Neuronal stem cell (in vitro differentiated cells): ENCODE results near the gene PLOD2.

Source experiments
- DNase-seq: peaks from one replicate; pipeline ENCODE4 v3.0.0-alpha.2; 2013; ENCODE audit warnings: low spot score
- H2AFZ ChIP-seq: one replicate; pipeline ENCODE4 v1.6.1; 2013; ENCODE audit warnings: mild to moderate bottlenecking, low read length, inconsistent platforms
- H2AK5ac ChIP-seq: 2 replicates; pipeline ENCODE4 v1.6.1; 2013; ENCODE audit warnings: low read depth, mild to moderate bottlenecking, inconsistent platforms, low read length, moderate library complexity, mixed read lengths
- H2BK120ac ChIP-seq: 2 replicates; pipeline ENCODE4 v1.6.1; 2013; ENCODE audit warnings: low read depth, mild to moderate bottlenecking, inconsistent platforms, low read length, moderate library complexity, mixed read lengths
- H2BK12ac ChIP-seq: one replicate; pipeline ENCODE4 v1.6.1; 2013; ENCODE audit warnings: low read length, inconsistent platforms
- H2BK15ac ChIP-seq: 2 replicates; pipeline ENCODE4 v1.6.1; 2013; ENCODE audit warnings: mild to moderate bottlenecking, low read length, inconsistent platforms, mixed read lengths
- H2BK5ac ChIP-seq: one replicate; pipeline ENCODE4 v1.6.1; 2013; ENCODE audit warnings: inconsistent platforms, mild to moderate bottlenecking, low read length, moderate library complexity
- H3K14ac ChIP-seq: one replicate; pipeline ENCODE4 v1.6.1; 2013; ENCODE audit warnings: low read length, inconsistent platforms
- H3K18ac ChIP-seq: 2 replicates; pipeline ENCODE4 v1.6.1; 2013; ENCODE audit warnings: low read length, inconsistent platforms
- H3K23ac ChIP-seq: 2 replicates; pipeline ENCODE4 v1.6.1; 2013; ENCODE audit warnings: low read depth, mild to moderate bottlenecking, mixed read lengths, low read length, inconsistent platforms; ENCODE audit not compliant: poor library complexity
- H3K27ac ChIP-seq: replicated peaks from 3 replicates; pipeline ENCODE4 v1.5.1; 2013; ENCODE audit warnings: low read length, inconsistent platforms
- H3K27me3 ChIP-seq, 3 experiments: 2 replicates each; pipeline ENCODE4 v1.6.1; 2013; ENCODE audit warnings: low read length in 3 of 3, mild to moderate bottlenecking in 2 of 3, inconsistent platforms in 1 of 3, low read depth in 1 of 3, mixed read lengths in 1 of 3, moderate library complexity in 1 of 3; ENCODE audit not compliant: control insufficient read depth in 3 of 3, insufficient read depth in 3 of 3
- H3K36me3 ChIP-seq, 2 donors: replicated peaks in 1 of 2; 2 replicates each; pipeline ENCODE4 v1.6.1; 2013; ENCODE audit warnings: low read length in 2 of 2; ENCODE audit not compliant: control insufficient read depth in 2 of 2, insufficient read depth in 2 of 2
- H3K4ac ChIP-seq: 2 replicates; pipeline ENCODE4 v1.6.1; 2013; ENCODE audit warnings: inconsistent platforms, mild to moderate bottlenecking, low read length, moderate library complexity
- H3K4me1 ChIP-seq, 2 donors: 1 replicate in 1 of 2; 2 replicates in 1 of 2; pipeline ENCODE4 v1.6.1; 2013; ENCODE audit warnings: low read length in 2 of 2, low read depth in 1 of 2; ENCODE audit not compliant: control insufficient read depth in 2 of 2, insufficient read depth in 1 of 2
- H3K4me2 ChIP-seq: one replicate; pipeline ENCODE4 v1.6.1; 2013; ENCODE audit warnings: mild to moderate bottlenecking, low read length, inconsistent platforms; ENCODE audit not compliant: insufficient read depth, poor library complexity, severe bottlenecking
- H3K4me3 ChIP-seq, 2 donors: 2 replicates each; pipeline ENCODE4 v1.5.1; 2013; ENCODE audit warnings: low read length in 2 of 2, mild to moderate bottlenecking in 2 of 2, inconsistent platforms in 1 of 2, moderate library complexity in 1 of 2
- H3K79me1 ChIP-seq: one replicate; pipeline ENCODE4 v1.6.1; 2013; ENCODE audit warnings: low read depth, mild to moderate bottlenecking, inconsistent platforms, low read length, moderate library complexity
- H3K9ac ChIP-seq: one replicate; pipeline ENCODE4 v1.6.1; 2013; ENCODE audit warnings: mild to moderate bottlenecking, low read depth, low read length, inconsistent platforms; ENCODE audit not compliant: poor library complexity
- H3K9me3 ChIP-seq, 2 donors: replicated peaks in 1 of 2; 2 replicates each; pipeline versions ENCODE3 to v1.6.1; 2013; ENCODE audit warnings: low read length in 2 of 2, mild to moderate bottlenecking in 2 of 2, inconsistent platforms in 1 of 2, low read depth in 1 of 2, mixed read lengths in 1 of 2, moderate library complexity in 1 of 2; ENCODE audit not compliant: control insufficient read depth in 2 of 2, insufficient read depth in 1 of 2
- H4K8ac ChIP-seq: one replicate; pipeline ENCODE4 v1.6.1; 2013; ENCODE audit warnings: low read depth, mild to moderate bottlenecking, inconsistent platforms, low read length, moderate library complexity
- H4K91ac ChIP-seq: one replicate; pipeline ENCODE4 v1.6.1; 2013; ENCODE audit warnings: low read length, low read depth, mild to moderate bottlenecking, inconsistent platforms; ENCODE audit not compliant: poor library complexity
- WGBS, 2 donors: extraction: QIAGEN DNeasy Blood & Tissue Kit; methylation state at CpG; one replicate each; pipeline ENCODE4 v1.1.7; 2013; ENCODE audit warnings: missing lambda C conversion rate in 2 of 2, mixed read lengths in 1 of 2; ENCODE audit not compliant: insufficient read length in 2 of 2, insufficient replicate concordance in 1 of 2; ENCODE audit errors: extremely low coverage in 2 of 2; 5-methylcytosine and 5-hydroxymethylcytosine counted together

Gene PLOD2

DNA sequence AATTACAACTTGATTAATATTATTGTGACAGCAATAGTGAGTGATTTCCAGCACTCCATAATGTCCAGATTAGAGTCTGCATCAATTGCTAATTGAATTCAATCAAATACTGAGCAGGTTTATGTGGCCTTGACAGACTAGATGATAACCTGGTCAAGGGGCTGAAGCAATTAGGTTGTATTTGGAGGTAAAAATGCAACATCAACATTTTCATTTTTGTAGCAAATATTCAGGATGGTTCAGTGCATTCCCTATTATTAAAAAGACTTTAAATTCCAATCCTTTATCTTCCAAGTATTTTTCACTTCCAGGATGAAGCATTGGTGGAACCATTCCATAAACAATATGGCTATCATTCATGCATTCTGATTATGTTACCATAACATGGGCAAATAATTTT, 120.4 kb downstream of the PLOD2 start:
- H3K4me3 ChIP-seq = no peak overlapping the region
- H2BK15ac ChIP-seq = no peak overlapping the region
- H3K23ac ChIP-seq = no peak overlapping the region
- no peaks in the 10 kb centered on the region for H3K36me3 ChIP-seq
- no peaks in the 10 kb centered on the region for H3K79me1 ChIP-seq
- no peaks in the 10 kb centered on the region for H3K9me3 ChIP-seq
- H3K27ac ChIP-seq = no peak overlapping the region
- H4K8ac ChIP-seq = no peak overlapping the region
- H2BK120ac ChIP-seq = no peak overlapping the region
- H3K27me3 ChIP-seq = no peaks in the 10 kb centered on the region
- no peak overlapping the region for H3K4me2 ChIP-seq
- H3K4ac ChIP-seq = no peak overlapping the region
- H2AFZ ChIP-seq = no peak overlapping the region
- no peak overlapping the region for H2BK12ac ChIP-seq
- no peak overlapping the region for H4K91ac ChIP-seq
- no peak overlapping the region for H3K14ac ChIP-seq
- H3K18ac ChIP-seq = no peak overlapping the region
- no peak overlapping the region for H2BK5ac ChIP-seq
- no peak for DNase-seq
- no peak overlapping the region for H2AK5ac ChIP-seq
- no peak overlapping the region for H3K9ac ChIP-seq
- no peaks in the 10 kb centered on the region for H3K4me1 ChIP-seq

DNA sequence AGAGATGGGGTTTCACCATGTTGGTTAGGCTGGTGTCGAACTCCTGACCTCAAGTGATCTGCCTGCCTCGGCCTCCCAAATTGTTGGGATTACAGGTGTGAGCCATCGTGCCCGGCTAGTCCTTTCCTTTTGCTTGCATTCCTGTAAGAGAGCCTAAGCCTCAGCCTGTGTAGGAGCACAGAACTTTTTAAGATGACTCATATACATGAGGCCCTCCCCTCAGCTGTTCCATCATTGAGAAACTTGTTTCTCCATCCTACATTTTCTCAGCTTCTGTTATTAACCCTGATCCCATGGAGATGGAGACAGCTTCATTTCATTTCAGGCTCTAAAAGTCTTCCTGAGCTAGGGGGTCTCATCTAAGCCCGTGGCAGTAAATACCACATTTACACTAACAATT, 123.3 kb downstream of the PLOD2 start:
- no peak overlapping the region for H3K4ac ChIP-seq
- H3K27ac ChIP-seq = no peak overlapping the region
- H3K14ac ChIP-seq = no peak overlapping the region
- no peaks in the 10 kb centered on the region for H3K4me1 ChIP-seq
- H3K4me2 ChIP-seq = no peak overlapping the region
- H3K27me3 ChIP-seq = no peaks in the 10 kb centered on the region
- H3K9ac ChIP-seq = no peak overlapping the region
- WGBS, 2 donors = no CpG with 5 or more reads among the region's 5 CpGs
- H4K8ac ChIP-seq = no peak overlapping the region
- H3K36me3 ChIP-seq = no peaks in the 10 kb centered on the region
- no peak overlapping the region for H3K4me3 ChIP-seq
- H2AFZ ChIP-seq = no peak overlapping the region
- H3K23ac ChIP-seq = no peak overlapping the region
- no peaks in the 10 kb centered on the region for H3K79me1 ChIP-seq
- no peak overlapping the region for H2BK15ac ChIP-seq
- H2BK5ac ChIP-seq = no peak overlapping the region
- no peak overlapping the region for H3K18ac ChIP-seq
- DNase-seq = no peak
- no peak overlapping the region for H2BK12ac ChIP-seq
- no peak overlapping the region for H2BK120ac ChIP-seq
- no peaks in the 10 kb centered on the region for H3K9me3 ChIP-seq
- no peak overlapping the region for H4K91ac ChIP-seq
- H2AK5ac ChIP-seq = no peak overlapping the region

- H3K27me3 ChIP-seq = no peaks in the 10 kb centered on the region
- no peak overlapping the region for H2AFZ ChIP-seq
- no peak overlapping the region for H2AK5ac ChIP-seq
- no peak overlapping the region for H3K4me3 ChIP-seq
- no peak overlapping the region for H3K4me2 ChIP-seq
- no peak overlapping the region for H4K8ac ChIP-seq
- no peak for DNase-seq
- no peak overlapping the region for H3K14ac ChIP-seq
- H3K4me1 ChIP-seq = no peaks in the 10 kb centered on the region
- no peak overlapping the region for H2BK15ac ChIP-seq
- no peak overlapping the region for H3K4ac ChIP-seq
- no CpG with 5 or more reads among the region's 1 CpG for WGBS, 2 donors
- H3K79me1 ChIP-seq = no peaks in the 10 kb centered on the region
- H3K36me3 ChIP-seq = no peaks in the 10 kb centered on the region
- no peak overlapping the region for H3K23ac ChIP-seq
- no peak overlapping the region for H2BK5ac ChIP-seq
- no peak overlapping the region for H3K27ac ChIP-seq
- no peak overlapping the region for H3K18ac ChIP-seq
- H4K91ac ChIP-seq = no peak overlapping the region
- H2BK120ac ChIP-seq = no peak overlapping the region
- H2BK12ac ChIP-seq = no peak overlapping the region
- H3K9me3 ChIP-seq = no peaks in the 10 kb centered on the region
- H3K9ac ChIP-seq = no peak overlapping the region
Observed at GRCh38 chr3:146036281-146036680, 124.7 kb downstream of the PLOD2 start.

DNA sequence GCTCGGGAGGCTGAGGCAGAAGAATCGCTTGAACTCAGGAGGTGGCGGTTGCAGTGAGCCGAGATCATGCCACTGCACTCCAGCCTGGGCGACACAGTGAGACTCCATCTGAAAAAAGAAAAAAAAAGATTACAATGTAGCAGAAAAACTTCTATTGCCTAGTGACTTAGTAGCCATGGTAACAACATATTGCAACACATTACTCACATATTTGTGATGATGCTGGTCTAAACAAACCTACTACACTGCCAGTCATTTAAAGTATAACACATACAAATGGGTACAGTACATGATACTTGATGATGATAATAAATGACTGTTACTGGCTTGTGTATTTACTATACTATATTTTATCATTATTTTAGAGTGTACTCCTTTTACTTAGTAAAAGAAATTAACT, 125.6 kb downstream of the PLOD2 start:
- Histone ChIP-seq H2AK5ac (no peak overlapping the region), H3K4ac (no peak overlapping the region)

More for the DNA sequence above, 125.6 kb downstream of the PLOD2 start:
- Histone ChIP-seq H3K9me3 (no peaks in the 10 kb centered on the region), H3K14ac (no peak overlapping the region), H3K79me1 (no peaks in the 10 kb centered on the region), H3K27me3 (no peaks in the 10 kb centered on the region), H3K23ac (no peak overlapping the region), H3K18ac (no peak overlapping the region), H3K4me3 (no peak overlapping the region), H2AFZ (no peak overlapping the region), H3K36me3 (no peaks in the 10 kb centered on the region), H3K9ac (no peak overlapping the region), H3K4me1 (no peaks in the 10 kb centered on the region), H2BK120ac (no peak overlapping the region), H2BK12ac (no peak overlapping the region), H3K27ac (no peak overlapping the region), H2BK5ac (no peak overlapping the region), H2BK15ac (no peak overlapping the region), H3K4me2 (no peak overlapping the region), H4K91ac (no peak overlapping the region), H4K8ac (no peak overlapping the region)
- no peak for DNase-seq
- no CpG with 5 or more reads among the region's 5 CpGs for WGBS, 2 donors
